ENCODE measurements around the gene TMCC2. TPM values are rescaled to one million over a fixed set of nuclear protein-coding genes. Genes with fewer than 3 reads are reported as not detected.

The TMCC2 gene
- total RNA-seq, 1 donor from 2014 or later, result 7.1 TPM

DNA sequence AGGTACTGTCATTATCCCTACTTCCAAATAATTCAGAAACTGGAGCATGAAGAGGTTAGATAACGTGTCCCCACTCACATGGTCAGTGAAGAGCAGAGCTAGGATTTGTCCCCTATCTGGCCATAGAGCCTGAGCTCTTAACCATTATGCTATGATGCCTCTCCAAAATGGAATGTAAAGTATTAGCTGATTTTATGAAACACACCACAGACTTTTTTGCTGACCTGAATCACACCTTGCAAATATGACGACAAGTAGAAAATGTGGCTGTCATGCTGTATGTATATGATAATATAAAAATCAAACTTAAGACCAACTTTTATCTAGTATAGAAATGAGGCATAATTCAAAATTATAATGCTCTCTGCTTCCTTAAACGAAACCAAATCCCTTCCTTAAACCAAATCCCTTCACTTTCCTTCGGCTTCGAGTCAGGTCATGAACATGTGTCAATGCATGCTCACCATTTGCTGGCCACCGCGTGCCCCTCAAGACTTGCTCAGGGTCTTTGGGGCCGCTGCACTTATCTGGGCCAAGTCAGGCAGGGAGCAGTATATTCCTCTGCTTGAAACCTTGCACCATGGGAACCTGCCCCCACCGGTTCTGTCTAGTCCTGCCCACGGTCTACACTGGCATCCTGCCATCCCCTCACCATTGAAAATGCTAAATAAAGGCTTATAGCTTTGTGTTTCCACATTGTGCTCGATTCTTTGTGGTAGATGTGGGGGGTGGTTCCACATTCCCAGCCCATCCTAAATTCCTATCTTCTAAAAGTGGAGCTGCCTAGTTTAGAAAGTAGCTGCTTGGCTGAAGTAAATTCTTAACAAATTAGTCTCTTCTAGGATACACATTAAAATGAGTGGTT, 1.6 kb upstream of the TMCC2 start:
- H3K27me3 Mint-ChIP-seq (ENCODE audit: insufficient read depth, low read depth), result peaks cover 6% of the 10 kb centered on the region
- H3F3A ChIP-seq (ENCODE audit: low read depth), result peaks cover 32% of the 10 kb centered on the region
- peaks cover 26% of the 10 kb centered on the region for H3K4me1 ChIP-seq
- no peaks in the 10 kb centered on the region for H3K9me3 Mint-ChIP-seq
- peaks cover 6% of the 10 kb centered on the region for H3K79me2 ChIP-seq (ENCODE audit: low read depth)
- H3K9me3 ChIP-seq (ENCODE audit: low read depth), result no peaks in the 10 kb centered on the region
- peaks cover 12% of the 10 kb centered on the region for H4K20me1 ChIP-seq (ENCODE audit: low read depth)
- H3K4me2 ChIP-seq, result peak overlapping the region; percentile 81
- no peak overlapping the region for H3K27ac ChIP-seq
- peak overlapping the region; percentile 83 for H2AFZ ChIP-seq (replicated peaks)
- H3K4me1 Mint-ChIP-seq, result peaks cover 37% of the 10 kb centered on the region
- H3K27ac Mint-ChIP-seq, result peak overlapping the region; percentile 22
- no peak for TF ChIP-seq EZH2phosphoT487 (IDR thresholded peaks at IDR 0.05)
- no peak for TF ChIP-seq EZH2 (IDR thresholded peaks at IDR 0.05)
- TF ChIP-seq, protein P1, sequence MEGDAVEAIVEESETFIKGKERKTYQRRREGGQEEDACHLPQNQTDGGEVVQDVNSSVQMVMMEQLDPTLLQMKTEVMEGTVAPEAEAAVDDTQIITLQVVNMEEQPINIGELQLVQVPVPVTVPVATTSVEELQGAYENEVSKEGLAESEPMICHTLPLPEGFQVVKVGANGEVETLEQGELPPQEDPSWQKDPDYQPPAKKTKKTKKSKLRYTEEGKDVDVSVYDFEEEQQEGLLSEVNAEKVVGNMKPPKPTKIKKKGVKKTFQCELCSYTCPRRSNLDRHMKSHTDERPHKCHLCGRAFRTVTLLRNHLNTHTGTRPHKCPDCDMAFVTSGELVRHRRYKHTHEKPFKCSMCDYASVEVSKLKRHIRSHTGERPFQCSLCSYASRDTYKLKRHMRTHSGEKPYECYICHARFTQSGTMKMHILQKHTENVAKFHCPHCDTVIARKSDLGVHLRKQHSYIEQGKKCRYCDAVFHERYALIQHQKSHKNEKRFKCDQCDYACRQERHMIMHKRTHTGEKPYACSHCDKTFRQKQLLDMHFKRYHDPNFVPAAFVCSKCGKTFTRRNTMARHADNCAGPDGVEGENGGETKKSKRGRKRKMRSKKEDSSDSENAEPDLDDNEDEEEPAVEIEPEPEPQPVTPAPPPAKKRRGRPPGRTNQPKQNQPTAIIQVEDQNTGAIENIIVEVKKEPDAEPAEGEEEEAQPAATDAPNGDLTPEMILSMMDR (IDR thresholded peaks at IDR 0.05), result no peak
- H3K4me3 Mint-ChIP-seq, result peak overlapping the region; percentile 89
- H3K9ac ChIP-seq, result no peak overlapping the region
- H3K36me3 ChIP-seq, result no peaks in the 10 kb centered on the region
- no peaks in the 10 kb centered on the region for H3K36me3 Mint-ChIP-seq
- no peak overlapping the region for H3K4me3 ChIP-seq
- H3K27me3 ChIP-seq, result peaks cover 9% of the 10 kb centered on the region
- no peak for DNase-seq (ENCODE audit: low spot score)

DNA sequence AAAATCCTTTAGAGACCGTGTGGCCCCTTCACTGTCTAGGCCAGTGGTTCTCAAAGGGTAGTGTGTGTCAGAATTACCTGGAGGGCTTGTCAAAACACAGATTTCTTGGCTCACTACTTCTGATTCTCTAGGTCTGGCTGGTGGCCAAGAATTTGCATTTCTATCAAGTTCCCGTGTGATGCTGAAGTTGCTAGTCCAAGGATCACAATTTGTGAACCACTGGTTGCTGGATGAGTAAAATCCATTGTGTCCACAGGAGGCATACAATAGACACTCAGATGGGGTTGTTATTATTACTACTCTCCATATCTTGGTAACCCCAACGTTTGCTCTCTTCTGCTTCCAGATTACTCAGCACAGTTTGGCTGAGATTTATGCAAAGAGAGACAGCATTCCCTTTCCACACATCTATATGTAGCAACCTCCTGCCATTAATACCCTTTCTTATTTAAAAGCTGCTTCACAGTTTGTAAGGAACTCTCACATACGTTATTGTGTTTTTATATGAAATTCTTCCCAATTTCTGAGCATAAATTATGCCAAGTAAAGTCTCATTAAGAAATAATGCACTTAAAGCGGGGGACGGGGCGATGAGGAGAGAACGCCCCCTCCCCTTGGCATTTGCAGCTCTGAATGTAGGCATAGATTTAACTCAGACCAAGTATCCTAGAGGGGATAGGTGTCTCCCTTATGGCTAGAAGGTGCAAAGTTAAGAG, 720 bp upstream of the TMCC2 start:
- Histone ChIP-seq H3K9ac (no peak overlapping the region), H3K4me3 (peak overlapping the region; percentile 66), H3K4me2 (peak overlapping the region; percentile 81), H3K27ac (no peak overlapping the region), H3K79me2 (ENCODE audit: low read depth) (peaks cover 10% of the 10 kb centered on the region), H3K27me3 (peaks cover 9% of the 10 kb centered on the region), H2AFZ (replicated peaks) (peak overlapping the region; percentile 83), H3K9me3 (ENCODE audit: low read depth) (no peaks in the 10 kb centered on the region), H3K36me3 (no peaks in the 10 kb centered on the region), H3K4me1 (peaks cover 26% of the 10 kb centered on the region), H4K20me1 (ENCODE audit: low read depth) (peaks cover 12% of the 10 kb centered on the region), H3F3A (ENCODE audit: low read depth) (peaks cover 30% of the 10 kb centered on the region)
- TF ChIP-seq EZH2 (IDR thresholded peaks at IDR 0.05) (no peak), EZH2phosphoT487 (IDR thresholded peaks at IDR 0.05) (no peak)
- TF ChIP-seq, protein P1 (IDR thresholded peaks at IDR 0.05), result no peak
- Mint-ChIP-seq H3K27ac (peak overlapping the region; percentile 22), H3K9me3 (no peaks in the 10 kb centered on the region), H3K27me3 (ENCODE audit: insufficient read depth, low read depth) (peaks cover 6% of the 10 kb centered on the region), H3K36me3 (no peaks in the 10 kb centered on the region), H3K4me3 (peak overlapping the region; percentile 89), H3K4me1 (peaks cover 39% of the 10 kb centered on the region)
- DNase-seq (ENCODE audit: low spot score), result no peak

GRCh38 chr1:205228093-205228521, 361 bp downstream of the TMCC2 start:
- peaks cover 30% of the 10 kb centered on the region for H3F3A ChIP-seq (ENCODE audit: low read depth)
- H3K27ac ChIP-seq, result no peak overlapping the region
- H3K4me2 ChIP-seq, result peak overlapping the region; percentile 98
- H3K36me3 ChIP-seq, result no peaks in the 10 kb centered on the region
- H4K20me1 ChIP-seq (ENCODE audit: low read depth), result peaks cover 12% of the 10 kb centered on the region
- H3K4me1 ChIP-seq, result peaks cover 26% of the 10 kb centered on the region
- H3K27me3 ChIP-seq, result peaks cover 9% of the 10 kb centered on the region
- Mint-ChIP-seq H3K27me3 (ENCODE audit: insufficient read depth, low read depth) (peaks cover 6% of the 10 kb centered on the region), H3K27ac (no peak overlapping the region), H3K36me3 (peaks cover 2% of the 10 kb centered on the region), H3K4me3 (peak overlapping the region; percentile 92), H3K9me3 (no peaks in the 10 kb centered on the region), H3K4me1 (peaks cover 39% of the 10 kb centered on the region)
- peak overlapping the region; percentile 90 for H3K4me3 ChIP-seq
- no peaks in the 10 kb centered on the region for H3K9me3 ChIP-seq (ENCODE audit: low read depth)
- H3K79me2 ChIP-seq (ENCODE audit: low read depth), result peaks cover 10% of the 10 kb centered on the region
- H2AFZ ChIP-seq (replicated peaks), result peak overlapping the region; percentile 81
- DNase-seq (ENCODE audit: low spot score), result no peak
- no peak overlapping the region for H3K9ac ChIP-seq
- TF ChIP-seq EZH2 (IDR thresholded peaks at IDR 0.05) (no peak), EZH2phosphoT487 (IDR thresholded peaks at IDR 0.05) (no peak)
- TF ChIP-seq, protein P1 (IDR thresholded peaks at IDR 0.05), result no peak

Data from neural progenitor cell (in vitro differentiated cells).